SU-DHL-6 (cell line): Measurements from ENCODE around the gene MED15.

Experiments
- H2AFZ ChIP-seq: fragments of 200-600 bp; sonication (generic); 2 replicates; pipeline ENCODE4 v1.6.1; 2014; ENCODE audit warnings: low read depth, mild to moderate bottlenecking, moderate library complexity, mixed read lengths, antibody characterized with exemption, low read length; ENCODE audit not compliant: severe bottlenecking
- H3F3A ChIP-seq: fragments of 200-600 bp; shearing (Covaris generic); 2 replicates; pipeline ENCODE4 v1.6.0; 2016; ENCODE audit warnings: antibody characterized with exemption, mild to moderate bottlenecking; ENCODE audit not compliant: insufficient read depth
- H3K27ac ChIP-seq: fragments of 200-600 bp; sonication (generic); 2 replicates; pipeline ENCODE4 v1.5.1; 2016; ENCODE audit warnings: low read depth, mild to moderate bottlenecking, low read length, moderate library complexity, mixed read lengths
- H3K27me3 ChIP-seq: fragments of 200-600 bp; sonication (generic), shearing (Covaris generic); 2 replicates; pipeline ENCODE4 v1.6.0; 2014; ENCODE audit warnings: mild to moderate bottlenecking, low read length
- H3K36me3 ChIP-seq: fragments of 200-600 bp; sonication (generic); 2 replicates; pipeline ENCODE4 v1.6.1; 2014; ENCODE audit warnings: mild to moderate bottlenecking, low read length, mixed read lengths
- H3K4me2 ChIP-seq: fragments of 300-600, 200-600 bp; shearing (Covaris generic), sonication (generic); 2 replicates; pipeline ENCODE4 v1.6.0; 2014; ENCODE audit warnings: low read length, low read depth, mild to moderate bottlenecking; ENCODE audit not compliant: poor library complexity, severe bottlenecking
- H3K4me3 ChIP-seq: fragments of 200-600 bp; sonication (generic); 2 replicates; pipeline ENCODE4 v1.5.1; 2014; ENCODE audit warnings: antibody characterized with exemption, low read length, mild to moderate bottlenecking, mixed read lengths; ENCODE audit not compliant: insufficient read depth, poor library complexity, severe bottlenecking
- H3K79me2 ChIP-seq: fragments of 200-600 bp; sonication (generic); 2 replicates; pipeline ENCODE4 v1.6.1; 2014; ENCODE audit warnings: mild to moderate bottlenecking, low read length, moderate library complexity; ENCODE audit not compliant: insufficient read depth
- H3K9ac ChIP-seq: fragments of 200-600 bp; sonication (generic); 2 replicates; pipeline ENCODE4 v1.7.0; 2014; ENCODE audit warnings: mild to moderate bottlenecking, low read length
- H3K9me2 ChIP-seq: fragments of 200-600 bp; sonication (generic); replicated peaks from 2 replicates; pipeline ENCODE4 v1.6.1; 2014; ENCODE audit warnings: low read length; ENCODE audit not compliant: insufficient read depth
- H3K9me3 ChIP-seq: fragments of 200-600 bp; sonication (generic); 2 replicates; pipeline ENCODE4 v1.6.1; 2014; ENCODE audit warnings: low read length, mixed read lengths; ENCODE audit not compliant: insufficient read depth
- H4K20me1 ChIP-seq: fragments of 200-600 bp; sonication (generic); 2 replicates; pipeline ENCODE4 v1.6.1; 2014; ENCODE audit warnings: low read depth, mild to moderate bottlenecking, antibody characterized with exemption, low read length, moderate library complexity, mixed read lengths
- EZH2phosphoT487 ChIP-seq: fragments of 200-600 bp; sonication (generic), shearing (Covaris generic); conservative IDR thresholded peaks from 2 replicates; pipeline ENCODE4 v1.6.1; 2018; ENCODE audit warnings: mild to moderate bottlenecking, antibody characterized with exemption, low read length, moderate library complexity, mixed read lengths
- TF ChIP-seq, protein P1 (sequence below): fragments of 200-600 bp; sonication (generic); IDR thresholded peaks from one replicate; pipeline ENCODE4 v1.5.1; 2017; ENCODE audit warnings: antibody characterized with exemption, mild to moderate bottlenecking, low read length, moderate library complexity; ENCODE audit not compliant: insufficient read depth, poor library complexity, severe bottlenecking

The MED15 gene

DNA sequence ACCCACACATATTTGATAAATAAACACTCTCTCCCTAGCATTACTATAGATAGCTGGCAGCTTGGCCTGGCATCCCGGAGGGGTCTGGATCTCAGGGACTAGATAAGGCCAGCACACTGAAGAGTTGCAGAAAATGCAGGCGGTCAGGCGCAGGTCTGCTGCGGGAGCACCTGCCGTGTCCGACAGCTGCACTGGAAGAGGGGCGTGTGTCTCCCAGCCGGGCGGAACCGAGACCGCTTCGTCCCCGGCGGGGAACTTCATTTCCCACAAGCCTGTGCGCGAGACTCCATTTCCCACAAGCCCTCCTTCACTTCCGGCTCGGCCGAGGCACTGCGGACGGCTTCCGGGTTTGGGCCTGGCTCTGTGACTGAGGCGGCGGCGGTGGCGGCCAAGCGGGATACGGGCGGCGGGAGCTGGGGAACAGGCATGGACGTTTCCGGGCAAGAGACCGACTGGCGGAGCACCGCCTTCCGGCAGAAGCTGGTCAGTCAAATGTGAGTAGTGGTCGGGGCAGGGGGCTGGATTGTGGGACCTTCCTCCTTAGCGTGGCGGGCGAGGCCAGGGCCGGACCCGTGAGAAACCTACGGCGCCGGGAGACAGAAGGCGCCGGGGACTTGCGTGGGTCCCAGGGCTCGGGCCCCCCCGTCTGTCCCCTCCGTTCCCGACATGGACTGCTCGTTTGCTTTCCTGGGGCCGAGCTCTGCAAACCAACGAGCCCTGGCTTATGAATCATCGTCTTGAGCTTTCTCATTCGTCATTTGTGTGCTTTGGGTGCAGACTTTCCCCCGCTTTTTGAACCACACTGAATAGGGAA, at the start of gene MED15:
TSS of gene MED15 (plus strand) at position 358 of the 814 bp plus-strand sequence. CDS start at position 427, 69 bp downstream.
- TF ChIP-seq, protein P1, sequence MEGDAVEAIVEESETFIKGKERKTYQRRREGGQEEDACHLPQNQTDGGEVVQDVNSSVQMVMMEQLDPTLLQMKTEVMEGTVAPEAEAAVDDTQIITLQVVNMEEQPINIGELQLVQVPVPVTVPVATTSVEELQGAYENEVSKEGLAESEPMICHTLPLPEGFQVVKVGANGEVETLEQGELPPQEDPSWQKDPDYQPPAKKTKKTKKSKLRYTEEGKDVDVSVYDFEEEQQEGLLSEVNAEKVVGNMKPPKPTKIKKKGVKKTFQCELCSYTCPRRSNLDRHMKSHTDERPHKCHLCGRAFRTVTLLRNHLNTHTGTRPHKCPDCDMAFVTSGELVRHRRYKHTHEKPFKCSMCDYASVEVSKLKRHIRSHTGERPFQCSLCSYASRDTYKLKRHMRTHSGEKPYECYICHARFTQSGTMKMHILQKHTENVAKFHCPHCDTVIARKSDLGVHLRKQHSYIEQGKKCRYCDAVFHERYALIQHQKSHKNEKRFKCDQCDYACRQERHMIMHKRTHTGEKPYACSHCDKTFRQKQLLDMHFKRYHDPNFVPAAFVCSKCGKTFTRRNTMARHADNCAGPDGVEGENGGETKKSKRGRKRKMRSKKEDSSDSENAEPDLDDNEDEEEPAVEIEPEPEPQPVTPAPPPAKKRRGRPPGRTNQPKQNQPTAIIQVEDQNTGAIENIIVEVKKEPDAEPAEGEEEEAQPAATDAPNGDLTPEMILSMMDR = no peak
- TF ChIP-seq EZH2phosphoT487 = no peak
- Histone ChIP-seq H3K9me3 (no peaks in the 10 kb centered on the region), H2AFZ (peak within 1 kb of the TSS; percentile 77), H3F3A (no peaks in the 10 kb centered on the region), H4K20me1 (no peaks in the 10 kb centered on the region), H3K27ac (peak within 1 kb of the TSS; percentile 23; the same call in 1 of the 2 replicates), H3K27me3 (no peaks in the 10 kb centered on the region), H3K9me2 (no peaks in the 10 kb centered on the region), H3K4me2 (peak within 1 kb of the TSS; percentile 76), H3K4me3 (peak within 1 kb of the TSS; percentile 84), H3K79me2 (peaks cover 43% of the 10 kb centered on the region), H3K36me3 (no peaks in the 10 kb centered on the region), H3K9ac (peak within 1 kb of the TSS; percentile 86)

GRCh38 chr22:20458530-20459151, 48.8 kb upstream of the MED15 start:
- no peaks in the 10 kb centered on the region for H3F3A ChIP-seq
- no peak overlapping the region for H2AFZ ChIP-seq
- no peak overlapping the region for H3K27ac ChIP-seq
- no peak overlapping the region for H3K4me2 ChIP-seq
- H3K4me3 ChIP-seq = no peak overlapping the region
- TF ChIP-seq, protein P1 = no peak
- no peak for TF ChIP-seq EZH2phosphoT487
- no peaks in the 10 kb centered on the region for H3K36me3 ChIP-seq
- no peak overlapping the region for H3K9ac ChIP-seq
- no peaks in the 10 kb centered on the region for H3K79me2 ChIP-seq
- H3K9me2 ChIP-seq = no peaks in the 10 kb centered on the region
- no peaks in the 10 kb centered on the region for H4K20me1 ChIP-seq
- H3K27me3 ChIP-seq = no peaks in the 10 kb centered on the region
- no peaks in the 10 kb centered on the region for H3K9me3 ChIP-seq

DNA sequence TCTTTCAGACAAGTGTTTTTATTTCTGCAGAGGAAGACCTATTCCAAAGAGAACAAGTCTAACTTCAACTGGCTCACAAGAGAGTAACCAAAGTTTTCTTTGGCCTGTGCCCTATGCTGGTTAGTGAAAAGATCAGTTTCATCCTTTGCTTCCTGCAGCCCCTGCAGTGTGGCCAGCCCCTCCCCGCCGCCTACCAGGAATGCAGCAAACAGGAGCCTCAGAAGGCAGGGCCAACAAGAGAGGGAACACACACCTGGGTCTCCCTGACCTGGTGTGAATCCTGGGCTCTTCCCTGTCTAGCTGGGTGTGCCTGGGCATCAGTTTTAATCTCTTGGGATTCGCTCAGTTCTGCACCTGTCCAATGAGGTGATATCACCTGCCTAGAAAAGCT, 48.3 kb upstream of the MED15 start:
- no peaks in the 10 kb centered on the region for H3K79me2 ChIP-seq
- no peak overlapping the region for H3K27ac ChIP-seq
- H3K4me2 ChIP-seq = no peak overlapping the region
- H3K9me3 ChIP-seq = no peaks in the 10 kb centered on the region
- no peaks in the 10 kb centered on the region for H3K27me3 ChIP-seq
- no peaks in the 10 kb centered on the region for H3K9me2 ChIP-seq
- no peaks in the 10 kb centered on the region for H4K20me1 ChIP-seq
- no peaks in the 10 kb centered on the region for H3K36me3 ChIP-seq
- H2AFZ ChIP-seq = no peak overlapping the region
- no peaks in the 10 kb centered on the region for H3F3A ChIP-seq
- TF ChIP-seq, protein P1 = no peak
- no peak for TF ChIP-seq EZH2phosphoT487
- no peak overlapping the region for H3K9ac ChIP-seq
- no peak overlapping the region for H3K4me3 ChIP-seq
